Parathyroid adenoma (tissue), 2 donors: ENCODE data around the gene PLCG2.

Experiments used
- H2AFZ ChIP-seq: fragments of 300-600 bp; sonication (generic); one replicate; pipeline ENCODE4 v1.7.0; 2017; ENCODE audit warnings: antibody characterized with exemption, mild to moderate bottlenecking
- H3K27ac ChIP-seq: fragments of 300-600 bp; sonication (generic); one replicate; pipeline ENCODE4 v1.7.0; 2017
- H3K27me3 ChIP-seq: fragments of 300-600 bp; sonication (generic); one replicate; pipeline ENCODE4 v1.7.0; 2017; ENCODE audit warnings: low read length; ENCODE audit not compliant: control insufficient read depth, insufficient read depth
- H3K36me3 ChIP-seq: fragments of 300-600 bp; sonication (generic); one replicate; pipeline ENCODE4 v1.7.0; 2017; ENCODE audit warnings: low read length; ENCODE audit not compliant: control insufficient read depth, insufficient read depth
- H3K4me1 ChIP-seq: fragments of 300-600 bp; sonication (generic); one replicate; pipeline ENCODE4 v1.7.0; 2017; ENCODE audit warnings: control low read depth
- H3K4me2 ChIP-seq: fragments of 300-600 bp; sonication (generic); one replicate; pipeline ENCODE4 v1.7.0; 2017; ENCODE audit warnings: low read length
- H3K4me3 ChIP-seq: fragments of 300-600 bp; sonication (generic); one replicate; pipeline ENCODE4 v1.7.0; 2017; ENCODE audit warnings: low read depth, low read length
- H3K79me2 ChIP-seq: fragments of 300-600 bp; sonication (generic); one replicate; pipeline ENCODE4 v1.7.0; 2017; ENCODE audit warnings: control low read depth
- H3K9ac ChIP-seq: fragments of 300-600 bp; sonication (generic); one replicate; pipeline ENCODE4 v1.7.0; 2017; ENCODE audit warnings: mild to moderate bottlenecking
- H3K9me3 ChIP-seq: fragments of 300-600 bp; sonication (generic); one replicate; pipeline ENCODE4 v1.7.0; 2017; ENCODE audit warnings: low read length; ENCODE audit not compliant: control insufficient read depth
- CTCF ChIP-seq: fragments of 300-600 bp; sonication (generic); IDR thresholded peaks from one replicate; pipeline ENCODE4 v1.7.0; 2017; ENCODE audit warnings: antibody characterized with exemption, mild to moderate bottlenecking
- donor health status: primary hyperparathyroidism.

PLCG2 gene

GRCh38 chr16:82004601-82005000 lies 225.5 kb downstream of the PLCG2 start:
- Histone ChIP-seq H3K4me2 (no peak overlapping the region), H3K4me1 (no peaks in the 10 kb centered on the region), H2AFZ (no peak overlapping the region), H3K27ac (no peak overlapping the region), H3K4me3 (no peak overlapping the region), H3K9me3 (no peaks in the 10 kb centered on the region), H3K27me3 (no peaks in the 10 kb centered on the region), H3K9ac (no peak overlapping the region), H3K36me3 (no peaks in the 10 kb centered on the region), H3K79me2 (no peaks in the 10 kb centered on the region)
- no peak for TF ChIP-seq CTCF

GRCh38 chr16:82005027-82005830 lies 226.1 kb downstream of the PLCG2 start:
- Histone ChIP-seq H3K4me2 (no peak overlapping the region), H3K4me3 (no peak overlapping the region), H3K9ac (no peak overlapping the region), H3K27ac (no peak overlapping the region), H3K79me2 (no peaks in the 10 kb centered on the region), H3K27me3 (no peaks in the 10 kb centered on the region), H3K9me3 (no peaks in the 10 kb centered on the region), H3K36me3 (no peaks in the 10 kb centered on the region), H2AFZ (no peak overlapping the region), H3K4me1 (no peaks in the 10 kb centered on the region)
- TF ChIP-seq CTCF = no peak

GRCh38 chr16:82006036-82006435 lies 226.9 kb downstream of the PLCG2 start:
- peaks cover 2% of the 10 kb centered on the region for H3K4me1 ChIP-seq
- H3K4me2 ChIP-seq = no peak overlapping the region
- H3K27me3 ChIP-seq = no peaks in the 10 kb centered on the region
- H3K9ac ChIP-seq = no peak overlapping the region
- H3K79me2 ChIP-seq = no peaks in the 10 kb centered on the region
- H3K9me3 ChIP-seq = no peaks in the 10 kb centered on the region
- TF ChIP-seq CTCF = no peak
- no peaks in the 10 kb centered on the region for H3K36me3 ChIP-seq
- H3K4me3 ChIP-seq = no peak overlapping the region
- no peak overlapping the region for H3K27ac ChIP-seq
- H2AFZ ChIP-seq = no peak overlapping the region

- Histone ChIP-seq H3K4me2 (no peak overlapping the region), H3K27me3 (no peaks in the 10 kb centered on the region), H3K36me3 (no peaks in the 10 kb centered on the region), H2AFZ (no peak overlapping the region), H3K4me3 (no peak overlapping the region), H3K4me1 (peaks cover 2% of the 10 kb centered on the region), H3K27ac (no peak overlapping the region), H3K79me2 (no peaks in the 10 kb centered on the region), H3K9me3 (no peaks in the 10 kb centered on the region), H3K9ac (no peak overlapping the region)
- TF ChIP-seq CTCF = no peak
These were observed 228.1 kb downstream of the PLCG2 start for GRCh38 chr16:82007189-82007588.
